Left lung (tissue), 10 donors: ENCODE results near the gene CLEC4D. TPM values are rescaled to one million over a fixed set of nuclear protein-coding genes. Genes with fewer than 3 reads are reported as not detected.
"Not testable (repeated sequence)": the region's sequence is repeated elsewhere in the genome, so short reads cannot be mapped to it uniquely, and the experiment has no call there.

Experiments used
- ATAC-seq: fragments of 200-7000 bp; cut with Tn5 transposase; one replicate; pipeline ENCODE4 v1.9.1; 2020; ENCODE audit warnings: moderate library complexity
- DNase-seq, 4 donors: peaks; one replicate each; pipeline ENCODE4 v3.0.0-alpha.2; 2013 to 2020
- H3K27ac ChIP-seq, 2 donors: fragments of 200-600 bp; sonication (generic) in 1 of 2; one replicate each; pipeline versions ENCODE4 v1.5.0 to v1.8.0; 2020 to 2021
- H3K27me3 ChIP-seq, 2 donors: fragments of 200-600 bp; sonication (generic) in 1 of 2; one replicate each; pipeline versions ENCODE4 v1.5.0 to v1.8.0; 2020 to 2021
- H3K36me3 ChIP-seq, 2 donors: fragments of 200-600 bp; sonication (generic) in 1 of 2; one replicate each; pipeline versions ENCODE4 v1.5.0 to v1.8.0; 2020 to 2021
- H3K4me1 ChIP-seq, 2 donors: fragments of 200-600 bp; one replicate each; pipeline ENCODE4 v1.8.0; 2021
- H3K4me3 ChIP-seq, 2 donors: fragments of 200-600 bp; sonication (generic) in 1 of 2; one replicate each; pipeline versions ENCODE4 v1.5.0 to v1.8.0; 2020 to 2021; ENCODE audit warnings: mild to moderate bottlenecking in 1 of 2
- H3K9me3 ChIP-seq, 2 donors: fragments of 200-600 bp; sonication (generic) in 1 of 2; one replicate each; pipeline versions ENCODE4 v1.5.0 to v1.8.0; 2020 to 2021
- CTCF ChIP-seq, 2 donors: fragments of 200-600 bp; sonication (generic) in 1 of 2; IDR thresholded peaks; one replicate each; pipeline versions ENCODE4 v1.5.0 to v1.8.0; 2021; ENCODE audit warnings: antibody characterized with exemption in 2 of 2
- intact Hi-C, 2 donors: fragments of 100-400 bp; cut with DNase I; formaldehyde crosslinking; loops; one replicate each; pipeline versions ENCODE4 v1.11.2 to v1.14.2; 2022
- polyA plus RNA-seq, 6 donors: library from polyadenylated mRNA; unstranded; fragments of 120-200 nt; gene quantifications; one replicate each; pipeline ENCODE4 v1.2.1, GENCODE V29; 2013; ENCODE audit not compliant: insufficient read length in 6 of 6
- total RNA-seq, 2 donors: library from RNA; stranded (reverse); fragmentation: NEBNext Ultra II Directional; extraction: Animal tissue kit (Norgen Biotek cat#: 25700); gene quantifications; one replicate each; pipeline ENCODE4 v1.2.1, GENCODE V29; 2021
- donor health status: DM: no; HTN: yes; CAD: no.
- donor health status: DM: no; HTN: no; CAD: no.

Gene CLEC4D
- total and polyA plus RNA-seq, 8 donors, result 0.11 to 15.7 (median 0.28) TPM

- intact Hi-C loops, result no loop called here
- H3K9me3 ChIP-seq, result peaks cover 0 to 6% of the 10 kb centered on the region in 2 donors
- H3K27ac ChIP-seq, result no peak overlapping the region
- ATAC-seq (no peak), DNase-seq (no peak)
- TF ChIP-seq CTCF (IDR thresholded peaks at IDR 0.05), result no peak
- H3K4me1 ChIP-seq, result peaks cover 0 to 2% of the 10 kb centered on the region in 2 donors
- H3K36me3 ChIP-seq, result no peaks in the 10 kb centered on the region
- H3K4me3 ChIP-seq, result no peak overlapping the region
- no peaks in the 10 kb centered on the region for H3K27me3 ChIP-seq
These were observed 47.7 kb downstream of the CLEC4D start for GRCh38 chr12:8561011-8561410.

DNA sequence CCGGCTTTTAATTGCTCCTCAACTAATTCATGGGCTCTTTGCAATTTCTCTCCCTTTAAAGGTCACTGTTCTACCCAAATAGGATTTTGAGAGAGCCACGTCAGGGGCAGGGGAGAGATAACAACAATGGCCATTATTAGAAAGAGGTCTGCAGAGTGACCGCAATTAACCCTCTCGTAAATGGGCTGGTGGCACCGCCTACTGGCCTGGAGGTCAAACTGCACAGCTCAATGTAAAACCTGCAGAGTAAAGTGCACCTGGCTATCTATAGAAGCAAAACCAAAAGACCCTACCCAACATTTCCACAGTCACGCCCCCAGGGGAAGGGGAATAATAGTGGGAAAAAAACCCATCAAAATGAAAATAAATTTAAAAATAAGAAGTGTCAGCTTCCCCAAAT is 49.0 kb downstream of the CLEC4D start:
- Histone ChIP-seq H3K4me3 (no peak overlapping the region), H3K4me1 (peaks cover 0 to 12% of the 10 kb centered on the region in 2 donors), H3K27ac (no peak overlapping the region), H3K27me3 (no peaks in the 10 kb centered on the region), H3K9me3 (peaks cover 0 to 8% of the 10 kb centered on the region in 2 donors), H3K36me3 (no peaks in the 10 kb centered on the region)
- no peak for TF ChIP-seq CTCF (IDR thresholded peaks at IDR 0.05)
- DNase-seq (no peak), ATAC-seq (no peak)
- intact Hi-C loops, result no loop called here

DNA sequence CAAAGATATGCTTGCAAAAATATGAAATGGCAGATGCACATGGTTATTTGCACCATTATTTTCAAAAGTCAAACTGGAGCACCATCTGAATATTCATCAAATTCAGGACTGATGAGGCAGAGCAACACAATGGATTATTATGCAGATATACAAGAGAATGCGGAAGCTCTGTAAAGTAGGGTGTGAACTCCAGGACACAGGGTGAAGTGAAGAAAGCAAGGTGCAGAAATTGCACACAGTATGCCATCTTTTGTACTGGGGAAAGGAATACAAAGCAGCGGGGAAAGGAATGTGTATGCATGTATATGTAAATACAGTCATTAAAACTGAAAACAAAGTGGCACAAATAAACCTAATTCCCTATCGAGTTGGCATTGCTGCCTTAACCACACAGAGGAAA is 50.1 kb downstream of the CLEC4D start:
- ATAC-seq, result no peak
- peaks cover 0 to 12% of the 10 kb centered on the region in 2 donors for H3K4me1 ChIP-seq
- no peak overlapping the region for H3K27ac ChIP-seq
- TF ChIP-seq CTCF (IDR thresholded peaks at IDR 0.05), result no peak
- no peaks in the 10 kb centered on the region for H3K36me3 ChIP-seq
- H3K4me3 ChIP-seq, result no peak overlapping the region
- no peaks in the 10 kb centered on the region for H3K27me3 ChIP-seq
- H3K9me3 ChIP-seq, result peaks cover 0 to 12% of the 10 kb centered on the region in 2 donors
- DNase-seq, result no peak
- intact Hi-C loops, result no loop called here

GRCh38 chr12:8564656-8565055 is 51.4 kb downstream of the CLEC4D start:
- TF ChIP-seq CTCF (IDR thresholded peaks at IDR 0.05), result no peak
- intact Hi-C loops, result no loop called here
- Histone ChIP-seq H3K4me3 (no peak overlapping the region), H3K36me3 (no peaks in the 10 kb centered on the region), H3K4me1 (peaks cover 0 to 12% of the 10 kb centered on the region in 2 donors), H3K27ac (no peak overlapping the region), H3K9me3 (peaks cover 0 to 12% of the 10 kb centered on the region in 2 donors), H3K27me3 (no peaks in the 10 kb centered on the region)
- DNase-seq, result peak in 1 of 4 donors; percentile 21
- ATAC-seq, result no peak

- Histone ChIP-seq H3K4me3 (peak overlapping the region in 1 of 2 donors; percentile 16), H3K4me1 (peaks cover 0 to 12% of the 10 kb centered on the region in 2 donors), H3K9me3 (peaks cover 0 to 12% of the 10 kb centered on the region in 2 donors), H3K27ac (peak overlapping the region in 1 of 2 donors; percentile 86)
- DNase-seq, intact Hi-C loops, H3K36me3 ChIP-seq, H3K27me3 ChIP-seq: not testable (repeated sequence)
- ATAC-seq, result peak; percentile 52
These were observed 52.7 kb downstream of the CLEC4D start for GRCh38 chr12:8566052-8566451.

GRCh38 chr12:8566525-8566924 is 53.2 kb downstream of the CLEC4D start:
- H3K36me3 ChIP-seq, result no peaks in the 10 kb centered on the region
- H3K27ac ChIP-seq, result peak overlapping the region in 1 of 2 donors; percentile 86
- H3K4me3 ChIP-seq, result peak overlapping the region in 1 of 2 donors; percentile 16
- peaks cover 0 to 12% of the 10 kb centered on the region in 2 donors for H3K4me1 ChIP-seq
- no peak for TF ChIP-seq CTCF (IDR thresholded peaks at IDR 0.05)
- H3K9me3 ChIP-seq, result peaks cover 0 to 12% of the 10 kb centered on the region in 2 donors
- ATAC-seq (no peak), DNase-seq (no peak)
- intact Hi-C loops, result no loop called here
- H3K27me3 ChIP-seq, result no peaks in the 10 kb centered on the region
